Measurements from ENCODE around the gene MICAL1. TPM values are rescaled to one million over a fixed set of nuclear protein-coding genes. Genes with fewer than 3 reads are reported as not detected.
A peak's percentile ranks its signal among the peaks of the same experiment; 100 is the strongest.

The MICAL1 gene
- total and polyA plus RNA-seq, 2 experiments from 2014 or later = 46.5 to 51.2 TPM

GRCh38 chr6:109478222-109478805 lies 22.7 kb upstream of the MICAL1 start:
- no peaks in the 10 kb centered on the region for H3K9me3 ChIP-seq (ENCODE audit: low read depth)
- H3K36me3 ChIP-seq (replicated peaks; ENCODE audit: insufficient read depth, low read depth) = no peaks in the 10 kb centered on the region
- H3K79me2 ChIP-seq = peaks cover 69% of the 10 kb centered on the region
- TF ChIP-seq CTCF (IDR thresholded peaks at IDR 0.05; ENCODE audit: poor library complexity) = no peak
- 44% methylated on average over 9 of the region's 9 CpGs for WGBS (ENCODE audit: low lambda C conversion rate, missing lambda C conversion rate)
- H3K4me3 ChIP-seq = no peak overlapping the region
- H3K4me1 ChIP-seq (ENCODE audit: insufficient read depth) = peaks cover 41% of the 10 kb centered on the region
- peak overlapping the region; percentile 7 for H2AFZ ChIP-seq
- DNase-seq (ENCODE audit: low spot score) = no peak
- peak overlapping the region; percentile 58 for H3K27ac ChIP-seq
- peak overlapping the region; percentile 81 for H3K4me2 ChIP-seq
- H3K27me3 ChIP-seq = no peaks in the 10 kb centered on the region
- no peaks in the 10 kb centered on the region for H3K9me2 ChIP-seq (replicated peaks; ENCODE audit: insufficient read depth)
- H4K20me1 ChIP-seq (ENCODE audit: insufficient read depth, poor library complexity, severe bottlenecking) = no peaks in the 10 kb centered on the region

GRCh38 chr6:109477725-109478124 lies 22.2 kb upstream of the MICAL1 start:
- H3K4me2 ChIP-seq = peak overlapping the region; percentile 81
- no peaks in the 10 kb centered on the region for H4K20me1 ChIP-seq (ENCODE audit: insufficient read depth, poor library complexity, severe bottlenecking)
- no peak for DNase-seq (ENCODE audit: low spot score)
- H3K4me1 ChIP-seq (ENCODE audit: insufficient read depth) = peaks cover 41% of the 10 kb centered on the region
- no peaks in the 10 kb centered on the region for H3K27me3 ChIP-seq
- H3K79me2 ChIP-seq = peaks cover 71% of the 10 kb centered on the region
- no peaks in the 10 kb centered on the region for H3K9me3 ChIP-seq (ENCODE audit: low read depth)
- peak overlapping the region; percentile 58 for H3K27ac ChIP-seq
- no peak overlapping the region for H2AFZ ChIP-seq
- H3K36me3 ChIP-seq (replicated peaks; ENCODE audit: insufficient read depth, low read depth) = no peaks in the 10 kb centered on the region
- H3K9me2 ChIP-seq (replicated peaks; ENCODE audit: insufficient read depth) = no peaks in the 10 kb centered on the region
- 24% methylated on average over 2 of the region's 2 CpGs for WGBS (ENCODE audit: low lambda C conversion rate, missing lambda C conversion rate)
- TF ChIP-seq EZH2 (IDR thresholded peaks at IDR 0.05; ENCODE audit: borderline replicate concordance) = no peak
- TF ChIP-seq EZH2phosphoT487 (IDR thresholded peaks at IDR 0.05; ENCODE audit: low read depth, severe bottlenecking, unreplicated experiment) = no peak
- TF ChIP-seq CTCF (IDR thresholded peaks at IDR 0.05; ENCODE audit: poor library complexity) = no peak
- H3K4me3 ChIP-seq = no peak overlapping the region

GRCh38 chr6:109477184-109477583 lies 21.6 kb upstream of the MICAL1 start:
- no peaks in the 10 kb centered on the region for H3K9me3 ChIP-seq (ENCODE audit: low read depth)
- peak overlapping the region; percentile 58 for H3K27ac ChIP-seq
- H3K79me2 ChIP-seq = peaks cover 71% of the 10 kb centered on the region
- H3K4me2 ChIP-seq = peak overlapping the region; percentile 81
- H3K36me3 ChIP-seq (replicated peaks; ENCODE audit: insufficient read depth, low read depth) = no peaks in the 10 kb centered on the region
- TF ChIP-seq CTCF (IDR thresholded peaks at IDR 0.05; ENCODE audit: poor library complexity) (no peak), EZH2phosphoT487 (IDR thresholded peaks at IDR 0.05; ENCODE audit: low read depth, severe bottlenecking, unreplicated experiment) (no peak), EZH2 (IDR thresholded peaks at IDR 0.05; ENCODE audit: borderline replicate concordance) (no peak)
- DNase-seq (ENCODE audit: low spot score) = no peak
- peaks cover 40% of the 10 kb centered on the region for H3K4me1 ChIP-seq (ENCODE audit: insufficient read depth)
- H3K4me3 ChIP-seq = no peak overlapping the region
- no peaks in the 10 kb centered on the region for H4K20me1 ChIP-seq (ENCODE audit: insufficient read depth, poor library complexity, severe bottlenecking)
- 96% methylated on average over 2 of the region's 2 CpGs for WGBS (ENCODE audit: low lambda C conversion rate, missing lambda C conversion rate)
- no peaks in the 10 kb centered on the region for H3K9me2 ChIP-seq (replicated peaks; ENCODE audit: insufficient read depth)
- H2AFZ ChIP-seq = no peak overlapping the region
- no peaks in the 10 kb centered on the region for H3K27me3 ChIP-seq

- no peaks in the 10 kb centered on the region for H3K9me3 ChIP-seq (ENCODE audit: low read depth)
- no peak overlapping the region for H2AFZ ChIP-seq
- WGBS (ENCODE audit: low lambda C conversion rate, missing lambda C conversion rate) = 94% methylated on average over 2 of the region's 2 CpGs
- no peaks in the 10 kb centered on the region for H4K20me1 ChIP-seq (ENCODE audit: insufficient read depth, poor library complexity, severe bottlenecking)
- H3K36me3 ChIP-seq (replicated peaks; ENCODE audit: insufficient read depth, low read depth) = no peaks in the 10 kb centered on the region
- TF ChIP-seq EZH2phosphoT487 (IDR thresholded peaks at IDR 0.05; ENCODE audit: low read depth, severe bottlenecking, unreplicated experiment) (no peak), EZH2 (IDR thresholded peaks at IDR 0.05; ENCODE audit: borderline replicate concordance) (no peak), CTCF (IDR thresholded peaks at IDR 0.05; ENCODE audit: poor library complexity) (no peak)
- H3K27ac ChIP-seq = no peak overlapping the region
- peaks cover 55% of the 10 kb centered on the region for H3K79me2 ChIP-seq
- H3K27me3 ChIP-seq = no peaks in the 10 kb centered on the region
- H3K9me2 ChIP-seq (replicated peaks; ENCODE audit: insufficient read depth) = no peaks in the 10 kb centered on the region
- H3K4me1 ChIP-seq (ENCODE audit: insufficient read depth) = peaks cover 28% of the 10 kb centered on the region
- no peak for DNase-seq (ENCODE audit: low spot score)
- H3K4me3 ChIP-seq = no peak overlapping the region
- no peak overlapping the region for H3K4me2 ChIP-seq
Observed at GRCh38 chr6:109475625-109476024, 20.1 kb upstream of the MICAL1 start.
